Muscle of back (tissue), 11 donors: ENCODE results near the gene OR52K1. TPM values are rescaled to one million over a fixed set of nuclear protein-coding genes. Genes with fewer than 3 reads are reported as not detected.
A peak's percentile ranks its signal among the peaks of the same experiment; 100 is the strongest.
"Not testable (repeated sequence)": the region's sequence is repeated elsewhere in the genome, so short reads cannot be mapped to it uniquely, and the experiment has no call there.

Experiments used
- DNase-seq, 3 donors: peaks; one replicate each; pipeline versions ENCODE4 v3.0.0 to v3.0.0-alpha.2; 2013
- polyA plus RNA-seq, 10 donors: library from polyadenylated mRNA; unstranded; fragments of 120-200 nt; gene quantifications; one replicate each; pipeline ENCODE4 v1.2.1, GENCODE V29; 2013; ENCODE audit not compliant: insufficient read length in 10 of 10

Gene OR52K1
- polyA plus RNA-seq, 10 donors: 0.07 to 0.65 (median 0.12) TPM

- DNase-seq: not testable (repeated sequence)
Observed at GRCh38 chr11:4491405-4491804, 9.0 kb downstream of the OR52K1 start.

- no peak for DNase-seq
Observed at GRCh38 chr11:4491878-4492606, 9.6 kb downstream of the OR52K1 start.

GRCh38 chr11:4493480-4493818 is 11.0 kb downstream of the OR52K1 start:
- DNase-seq: no peak

GRCh38 chr11:4495487-4495886 is 13.0 kb downstream of the OR52K1 start:
- peak in 1 of 3 donors; percentile 2 for DNase-seq

- DNase-seq: no peak
Observed at GRCh38 chr11:4495986-4496385, 13.5 kb downstream of the OR52K1 start.

GRCh38 chr11:4496557-4497248 is 14.3 kb downstream of the OR52K1 start:
- DNase-seq: peak in 2 of 3 donors; percentile 2 to 6

- DNase-seq: no peak
Observed at GRCh38 chr11:4508886-4509285, 26.4 kb downstream of the OR52K1 start.

GRCh38 chr11:4511282-4512245 is 29.1 kb downstream of the OR52K1 start:
- no peak for DNase-seq

- DNase-seq: no peak
Observed at GRCh38 chr11:4514196-4514595, 31.8 kb downstream of the OR52K1 start.

GRCh38 chr11:4522339-4522738 is 39.9 kb downstream of the OR52K1 start:
- DNase-seq: no peak

GRCh38 chr11:4522752-4523151 is 40.3 kb downstream of the OR52K1 start:
- DNase-seq: no peak

GRCh38 chr11:4523666-4524065 is 41.2 kb downstream of the OR52K1 start:
- no peak for DNase-seq

- DNase-seq: no peak
Observed at GRCh38 chr11:4527926-4528325, 45.5 kb downstream of the OR52K1 start.

- DNase-seq: not testable (repeated sequence)
Observed at GRCh38 chr11:4531686-4532085, 49.2 kb downstream of the OR52K1 start.

- DNase-seq: peak in 2 of 3 donors; percentile 1 to 9
Observed at GRCh38 chr11:4539603-4540219, 57.3 kb downstream of the OR52K1 start.

- DNase-seq: no peak
Observed at GRCh38 chr11:4541071-4541470, 58.6 kb downstream of the OR52K1 start.

Other genes starting within 250 kb of the OR52K1 start
- not detected for gene OR52B4, start 114.3 kb upstream of the OR52K1 start, polyA plus RNA-seq
- gene TRIM21, start 88.9 kb upstream of the OR52K1 start, polyA plus RNA-seq: 10 to 100 TPM in 3 of 10 donors, 1 to 10 TPM in 7; 7.5 to 11.0 (median 9.6) TPM
- gene OR52K2, start 33.4 kb upstream of the OR52K1 start, polyA plus RNA-seq: not detected
- gene OR52M1, start 62.5 kb downstream of the OR52K1 start, polyA plus RNA-seq: not detected
- not detected for gene OR52I2, start 99.1 kb downstream of the OR52K1 start, polyA plus RNA-seq
- under 1 TPM in 2 of 10 donors, not detected in 8; 0.04 to 0.08 TPM for gene OR52I1, start 111.4 kb downstream of the OR52K1 start, polyA plus RNA-seq
- gene TRIM68, start 125.6 kb downstream of the OR52K1 start, polyA plus RNA-seq: 10 to 100 TPM in 1 of 10 donors, 1 to 10 TPM in 9; 5.7 to 10.1 (median 8.3) TPM
- gene OR51D1, start 154.8 kb downstream of the OR52K1 start, polyA plus RNA-seq: not detected
- 1 to 10 TPM; 1.8 to 3.8 (median 2.4) TPM for gene OR51E1, start 161.3 kb downstream of the OR52K1 start, polyA plus RNA-seq
- 1 to 10 TPM in 4 of 10 donors, under 1 TPM in 6; 0.50 to 1.9 (median 0.95) TPM for gene OR51E2, start 215.2 kb downstream of the OR52K1 start, polyA plus RNA-seq
- not detected for gene MMP26, start 222.1 kb downstream of the OR52K1 start, polyA plus RNA-seq